Kidney capillary endothelial cell (primary cell): ENCODE measurements around the gene RAD51B.

Experiments used
- DNase-seq: peaks from one replicate; pipeline ENCODE4 v3.0.0-alpha.2; 2018; ENCODE audit warnings: low spot score

The RAD51B gene

GRCh38 chr14:68772761-68773381, 953.3 kb downstream of the RAD51B start:
- no peak for DNase-seq

- DNase-seq = no peak
Measured at GRCh38 chr14:68774771-68775613, 955.4 kb downstream of the RAD51B start.

GRCh38 chr14:68775614-68776126, 956.1 kb downstream of the RAD51B start:
- no peak for DNase-seq

GRCh38 chr14:68777644-68778043, 958.1 kb downstream of the RAD51B start:
- no peak for DNase-seq
